Bronchial epithelial cell (primary cell): Measurements from ENCODE around the gene DACT2. TPM values are rescaled to one million over a fixed set of nuclear protein-coding genes. Genes with fewer than 3 reads are reported as not detected.

Source experiments
- DNase-seq: peaks from one replicate; pipeline ENCODE4 v3.0.0-alpha.2; 2010; ENCODE audit warnings: low read depth
- FAIRE-seq: peaks from 2 replicates; lab custom pipeline; 2011; peaks lifted over from hg19 to GRCh38; lab: Jason Lieb, UNC
- H3K27me3 ChIP-seq: 2 replicates; pipeline ENCODE4 v1.5.1; 2011; ENCODE audit warnings: low read length; ENCODE audit not compliant: control insufficient read depth, insufficient read depth
- H3K36me3 ChIP-seq: 2 replicates; pipeline ENCODE4 v1.5.1; 2011; ENCODE audit warnings: low read length; ENCODE audit not compliant: control insufficient read depth, insufficient read depth
- H3K4me3 ChIP-seq: 2 replicates; pipeline ENCODE4 v1.5.1; 2011; ENCODE audit warnings: mild to moderate bottlenecking, low read depth, low read length, control low read depth
- total RNA-seq: library from RNA; depleted of rRNA; stranded (reverse); fragments of >200 nt; gene quantifications from 2 replicates; pipeline ENCODE4 v1.2.1, GENCODE V29; 2014
- TF ChIP-seq, protein P1 (sequence below): IDR thresholded peaks from 2 replicates; pipeline ENCODE4 v1.5.1; 2011; ENCODE audit warnings: mild to moderate bottlenecking, moderate library complexity, low read length, control low read depth, inconsistent platforms; ENCODE audit not compliant: insufficient read depth, severe bottlenecking

DACT2 gene
- total RNA-seq, 1 donor from 2014 or later = 1.3 TPM

DNA sequence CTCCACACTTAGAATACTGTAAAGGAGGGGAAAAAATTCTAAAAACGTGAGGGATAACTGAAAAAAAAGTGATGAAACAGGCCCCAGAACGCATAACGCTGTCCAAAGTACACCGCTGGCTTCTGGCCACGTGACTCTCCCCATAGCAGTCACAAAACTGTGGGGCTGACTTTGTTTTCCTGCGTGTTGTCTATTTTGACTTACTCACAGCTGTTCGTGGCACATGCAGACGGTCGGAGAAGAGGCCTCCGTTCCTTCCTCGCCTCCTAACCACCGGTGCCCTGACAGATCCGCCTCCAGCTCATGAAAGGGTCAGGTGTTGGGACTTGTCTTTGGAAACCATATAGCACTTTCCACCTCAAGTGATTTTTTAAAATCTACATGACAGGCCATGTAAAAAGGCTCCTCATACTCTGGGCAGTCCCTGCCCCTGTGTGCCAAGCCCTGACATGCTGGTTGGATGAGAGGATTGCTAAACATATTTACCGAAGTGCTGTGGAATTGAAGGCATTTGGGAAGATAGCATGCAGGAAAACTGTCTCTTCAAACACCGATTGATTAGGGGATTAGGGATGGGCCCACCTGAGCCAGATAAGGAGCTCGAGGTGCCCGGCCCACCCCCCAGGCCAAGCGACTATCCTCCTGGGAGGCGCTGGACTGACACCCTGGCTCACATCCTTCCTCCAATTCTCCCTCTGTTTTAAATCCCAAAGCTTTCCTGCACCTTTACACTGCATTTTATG lies 54.8 kb downstream of the DACT2 start:
- Histone ChIP-seq H3K4me3 (no peak overlapping the region), H3K27me3 (no peaks in the 10 kb centered on the region), H3K36me3 (no peaks in the 10 kb centered on the region)
- peak; percentile 86 for DNase-seq
- TF ChIP-seq, protein P1, sequence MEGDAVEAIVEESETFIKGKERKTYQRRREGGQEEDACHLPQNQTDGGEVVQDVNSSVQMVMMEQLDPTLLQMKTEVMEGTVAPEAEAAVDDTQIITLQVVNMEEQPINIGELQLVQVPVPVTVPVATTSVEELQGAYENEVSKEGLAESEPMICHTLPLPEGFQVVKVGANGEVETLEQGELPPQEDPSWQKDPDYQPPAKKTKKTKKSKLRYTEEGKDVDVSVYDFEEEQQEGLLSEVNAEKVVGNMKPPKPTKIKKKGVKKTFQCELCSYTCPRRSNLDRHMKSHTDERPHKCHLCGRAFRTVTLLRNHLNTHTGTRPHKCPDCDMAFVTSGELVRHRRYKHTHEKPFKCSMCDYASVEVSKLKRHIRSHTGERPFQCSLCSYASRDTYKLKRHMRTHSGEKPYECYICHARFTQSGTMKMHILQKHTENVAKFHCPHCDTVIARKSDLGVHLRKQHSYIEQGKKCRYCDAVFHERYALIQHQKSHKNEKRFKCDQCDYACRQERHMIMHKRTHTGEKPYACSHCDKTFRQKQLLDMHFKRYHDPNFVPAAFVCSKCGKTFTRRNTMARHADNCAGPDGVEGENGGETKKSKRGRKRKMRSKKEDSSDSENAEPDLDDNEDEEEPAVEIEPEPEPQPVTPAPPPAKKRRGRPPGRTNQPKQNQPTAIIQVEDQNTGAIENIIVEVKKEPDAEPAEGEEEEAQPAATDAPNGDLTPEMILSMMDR = no peak
- no peak for FAIRE-seq

DNA sequence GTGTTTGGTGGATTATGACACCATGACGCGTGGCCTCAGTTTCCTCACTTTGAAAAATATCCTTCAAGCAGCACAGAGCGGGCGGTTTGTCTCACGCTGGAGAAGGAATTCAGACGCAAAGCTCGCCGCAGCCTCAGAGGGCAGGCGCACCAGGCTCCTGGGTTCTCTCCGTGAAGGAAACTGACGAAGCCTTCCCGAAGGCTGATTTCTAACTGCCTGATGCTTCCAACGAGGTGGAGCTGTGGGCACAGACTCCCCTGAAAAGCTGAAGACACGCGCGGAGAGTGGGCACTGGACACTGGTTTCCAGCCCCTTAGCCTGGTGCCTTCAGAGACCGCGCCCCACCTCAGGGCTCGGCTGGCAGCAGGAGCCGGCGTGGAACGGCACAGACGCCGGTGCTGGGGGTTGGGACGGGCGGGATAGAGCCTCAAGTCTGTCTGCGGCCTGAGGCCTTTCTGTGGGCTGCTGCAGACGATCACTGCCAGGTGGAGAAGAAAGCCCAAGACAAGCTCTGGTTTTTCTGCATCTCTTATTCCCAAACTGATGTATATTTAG lies 56.1 kb downstream of the DACT2 start:
- DNase-seq (no peak), FAIRE-seq (no peak)
- TF ChIP-seq, protein P1 = no peak
- Histone ChIP-seq H3K27me3 (no peaks in the 10 kb centered on the region), H3K36me3 (no peaks in the 10 kb centered on the region), H3K4me3 (no peak overlapping the region)

GRCh38 chr6:168261234-168261633 lies 58.3 kb downstream of the DACT2 start:
- Histone ChIP-seq H3K4me3 (no peak overlapping the region), H3K27me3 (no peaks in the 10 kb centered on the region), H3K36me3 (no peaks in the 10 kb centered on the region)
- DNase-seq = no peak
- TF ChIP-seq, protein P1 = no peak
- FAIRE-seq = no peak

- DNase-seq = no peak
- no peak for FAIRE-seq
- TF ChIP-seq, protein P1 = no peak
Measured at GRCh38 chr6:168260420-168260987, 59.1 kb downstream of the DACT2 start.

GRCh38 chr6:168258795-168259194 lies 60.8 kb downstream of the DACT2 start:
- TF ChIP-seq, protein P1 = no peak
- DNase-seq (no peak), FAIRE-seq (no peak)
- H3K36me3 ChIP-seq = no peaks in the 10 kb centered on the region
- H3K4me3 ChIP-seq = no peak overlapping the region
- no peaks in the 10 kb centered on the region for H3K27me3 ChIP-seq

More at GRCh38 chr6:168260420-168260987, 59.1 kb downstream of the DACT2 start:
- Histone ChIP-seq H3K4me3 (no peak overlapping the region), H3K36me3 (no peaks in the 10 kb centered on the region), H3K27me3 (no peaks in the 10 kb centered on the region)
